GM23248 (cell line): ENCODE results near the gene TBL1XR1. TPM values are rescaled to one million over a fixed set of nuclear protein-coding genes. Genes with fewer than 3 reads are reported as not detected.
A peak's percentile ranks its signal among the peaks of the same experiment; 100 is the strongest.
"Not testable (repeated sequence)": the region's sequence is repeated elsewhere in the genome, so short reads cannot be mapped to it uniquely, and the experiment has no call there.

Experiments
- DNase-seq: peaks from one replicate; pipeline ENCODE4 v3.0.0-alpha.2; 2015
- H2AFZ ChIP-seq: fragments of 200-600 bp; sonication (generic); 2 replicates; pipeline ENCODE4 v1.6.1; 2016; ENCODE audit warnings: antibody characterized with exemption
- H3F3A ChIP-seq: fragments of 200-600 bp; sonication (generic); 2 replicates; pipeline ENCODE4 v1.6.1; 2016; ENCODE audit warnings: mild to moderate bottlenecking, antibody characterized with exemption, mixed run types; ENCODE audit not compliant: insufficient read depth
- H3K27ac ChIP-seq: fragments of 200-600 bp; sonication (generic); 2 replicates; pipeline ENCODE4 v1.5.1; 2016; ENCODE audit warnings: mild to moderate bottlenecking
- H3K27me3 ChIP-seq: fragments of 200-600 bp; sonication (generic); replicated peaks from 2 replicates; pipeline ENCODE4 v1.6.1; 2016; ENCODE audit warnings: mild to moderate bottlenecking; ENCODE audit not compliant: insufficient read depth
- H3K36me3 ChIP-seq: fragments of 200-600 bp; sonication (generic); 2 replicates; pipeline ENCODE4 v1.6.1; 2016; ENCODE audit warnings: low read depth, mild to moderate bottlenecking
- H3K4me1 ChIP-seq: fragments of 200-600 bp; sonication (generic); 2 replicates; pipeline ENCODE4 v1.6.1; 2016; ENCODE audit warnings: mild to moderate bottlenecking; ENCODE audit not compliant: insufficient read depth
- H3K4me2 ChIP-seq: fragments of 200-600 bp; sonication (generic); one replicate; pipeline ENCODE4 v1.6.1; 2016; ENCODE audit warnings: mild to moderate bottlenecking; ENCODE audit not compliant: unreplicated experiment
- H3K4me3 ChIP-seq: fragments of 200-600 bp; sonication (generic); 2 replicates; pipeline ENCODE4 v1.5.1; 2016; ENCODE audit warnings: mild to moderate bottlenecking
- H3K79me2 ChIP-seq: fragments of 200-600 bp; sonication (generic); 2 replicates; pipeline ENCODE4 v1.6.1; 2016; ENCODE audit warnings: mild to moderate bottlenecking; ENCODE audit not compliant: insufficient read depth
- H3K9ac ChIP-seq: fragments of 200-600 bp; sonication (generic); 2 replicates; pipeline ENCODE4 v1.6.1; 2016; ENCODE audit warnings: mild to moderate bottlenecking
- H3K9me2 ChIP-seq: fragments of 200-600 bp; sonication (generic); 2 replicates; pipeline ENCODE4 v1.6.1; 2016; ENCODE audit warnings: mixed run types, mild to moderate bottlenecking, moderate library complexity; ENCODE audit not compliant: insufficient read depth
- H3K9me3 ChIP-seq: fragments of 200-600 bp; sonication (generic); one replicate; pipeline ENCODE4 v1.6.1; 2017; ENCODE audit warnings: low read depth
- H4K20me1 ChIP-seq: fragments of 200-600 bp; sonication (generic); 2 replicates; pipeline ENCODE4 v1.6.0; 2016; ENCODE audit not compliant: insufficient read depth
- EZH2 ChIP-seq: fragments of 200-600 bp; sonication (generic); IDR thresholded peaks from 2 replicates; pipeline ENCODE4 v1.6.1; 2018; ENCODE audit warnings: antibody characterized with exemption, mild to moderate bottlenecking; ENCODE audit not compliant: insufficient read depth, poor library complexity, severe bottlenecking
- EZH2phosphoT487 ChIP-seq: fragments of 200-600 bp; sonication (generic); IDR thresholded peaks from 2 replicates; pipeline ENCODE4 v1.6.1; 2018; ENCODE audit warnings: antibody characterized with exemption, moderate library complexity, mild to moderate bottlenecking, low read depth; ENCODE audit not compliant: insufficient read depth
- WGBS, 2 experiments: methylation state at CpG; one replicate each; pipeline ENCODE4 v1.1.6; 2015 to 2017; ENCODE audit warnings: low lambda C conversion rate in 2 of 2, low coverage in 1 of 2; ENCODE audit errors: missing lambda C conversion rate in 2 of 2; 5-methylcytosine and 5-hydroxymethylcytosine counted together
- in situ Hi-C: fragments of 300-500 bp; cut with MboI; formaldehyde crosslinking; loops from 2 replicates; pipeline ENCODE4 v1.15.0; 2020
- polyA plus RNA-seq: library from polyadenylated mRNA; unstranded; fragments of >200 nt; fragmentation: Nextera tagmentation; extraction: Ambion mirVana; gene quantifications from 2 replicates; pipeline ENCODE4 v1.2.1, GENCODE V29; 2016
- total RNA-seq: library from RNA; depleted of rRNA; stranded (reverse); fragments of >200 nt; shearing (Covaris generic); gene quantifications from 2 replicates; pipeline ENCODE4 v1.2.3, GENCODE V29; 2014

The TBL1XR1 gene
- total and polyA plus RNA-seq, 2 experiments from 2014 or later = 41.6 to 87.2 TPM

- no peak for TF ChIP-seq EZH2phosphoT487
- TF ChIP-seq EZH2 = no peak
- H3F3A ChIP-seq = no peaks in the 10 kb centered on the region
- H3K9ac ChIP-seq = no peak overlapping the region
- no peak overlapping the region for H3K4me2 ChIP-seq
- no peaks in the 10 kb centered on the region for H3K9me3 ChIP-seq
- peaks cover 5% of the 10 kb centered on the region; the same call in 1 of the 2 replicates for H3K4me1 ChIP-seq
- H3K4me3 ChIP-seq = no peak overlapping the region
- in situ Hi-C loops = no loop called here
- WGBS, 2 experiments = 64 to 67% methylated on average over 7 of the region's 7 CpGs
- peaks cover 100% of the 10 kb centered on the region for H3K79me2 ChIP-seq
- H3K27me3 ChIP-seq = no peaks in the 10 kb centered on the region
- no peaks in the 10 kb centered on the region for H3K36me3 ChIP-seq
- H4K20me1 ChIP-seq = peaks cover 23% of the 10 kb centered on the region; the same call in 1 of the 2 replicates
- DNase-seq = no peak
- no peaks in the 10 kb centered on the region for H3K9me2 ChIP-seq
- no peak overlapping the region for H3K27ac ChIP-seq
- H2AFZ ChIP-seq = no peak overlapping the region
These were observed 12.2 kb downstream of the TBL1XR1 start for GRCh38 chr3:177185035-177185574.

GRCh38 chr3:177184602-177185001 lies 12.7 kb downstream of the TBL1XR1 start:
- H3K9me2 ChIP-seq, H3K9ac ChIP-seq, H3K4me1 ChIP-seq, H3K27me3 ChIP-seq, H3F3A ChIP-seq, in situ Hi-C loops, H3K27ac ChIP-seq, H3K9me3 ChIP-seq, H3K36me3 ChIP-seq, H2AFZ ChIP-seq, H3K4me3 ChIP-seq: not testable (repeated sequence)
- Histone ChIP-seq H4K20me1 (peaks cover 18% of the 10 kb centered on the region; the same call in 1 of the 2 replicates), H3K79me2 (peaks cover 100% of the 10 kb centered on the region), H3K4me2 (peak overlapping the region; percentile 18)
- WGBS, 2 experiments = 46 to 49% methylated on average over 3 of the region's 3 CpGs
- DNase-seq = peak; percentile 59

GRCh38 chr3:177182352-177182751 lies 14.9 kb downstream of the TBL1XR1 start:
- Histone ChIP-seq H2AFZ (no peak overlapping the region), H3K4me1 (peaks cover 5% of the 10 kb centered on the region; the same call in 1 of the 2 replicates), H3K27ac (no peak overlapping the region), H3K4me2 (no peak overlapping the region), H3F3A (no peaks in the 10 kb centered on the region), H3K36me3 (no peaks in the 10 kb centered on the region), H3K9me3 (no peaks in the 10 kb centered on the region), H3K9ac (no peak overlapping the region), H3K9me2 (no peaks in the 10 kb centered on the region), H3K4me3 (no peak overlapping the region), H4K20me1 (peaks cover 18% of the 10 kb centered on the region), H3K79me2 (peaks cover 100% of the 10 kb centered on the region), H3K27me3 (no peaks in the 10 kb centered on the region)
- 69 to 94% methylated on average over 1 of the region's 1 CpG for WGBS, 2 experiments
- in situ Hi-C loops = no loop called here
- TF ChIP-seq EZH2 (no peak), EZH2phosphoT487 (no peak)
- no peak for DNase-seq

GRCh38 chr3:177181418-177181817 lies 15.9 kb downstream of the TBL1XR1 start:
- no peaks in the 10 kb centered on the region for H3K9me2 ChIP-seq
- DNase-seq = no peak
- no peaks in the 10 kb centered on the region for H3F3A ChIP-seq
- H4K20me1 ChIP-seq = peaks cover 22% of the 10 kb centered on the region
- no peaks in the 10 kb centered on the region for H3K27me3 ChIP-seq
- no peak overlapping the region for H3K4me2 ChIP-seq
- no peak overlapping the region for H3K4me3 ChIP-seq
- 84% methylated on average over 5 of the region's 5 CpGs for WGBS, 2 experiments
- peaks cover 100% of the 10 kb centered on the region for H3K79me2 ChIP-seq
- H3K9ac ChIP-seq = no peak overlapping the region
- no peaks in the 10 kb centered on the region for H3K36me3 ChIP-seq
- no peak overlapping the region for H2AFZ ChIP-seq
- H3K4me1 ChIP-seq = peaks cover 5% of the 10 kb centered on the region; the same call in 1 of the 2 replicates
- no peaks in the 10 kb centered on the region for H3K9me3 ChIP-seq
- in situ Hi-C loops = no loop called here
- TF ChIP-seq EZH2 (no peak), EZH2phosphoT487 (no peak)
- H3K27ac ChIP-seq = no peak overlapping the region

- Histone ChIP-seq H3K9ac (no peak overlapping the region), H3K27me3 (no peaks in the 10 kb centered on the region), H3K9me3 (no peaks in the 10 kb centered on the region), H3K9me2 (no peaks in the 10 kb centered on the region), H3K36me3 (no peaks in the 10 kb centered on the region), H3K4me3 (no peak overlapping the region), H3K4me1 (peaks cover 5% of the 10 kb centered on the region; the same call in 1 of the 2 replicates), H3K27ac (no peak overlapping the region), H3K4me2 (no peak overlapping the region), H4K20me1 (peaks cover 22% of the 10 kb centered on the region), H3F3A (no peaks in the 10 kb centered on the region), H2AFZ (no peak overlapping the region), H3K79me2 (peaks cover 100% of the 10 kb centered on the region)
- TF ChIP-seq EZH2 = no peak
- no peak for TF ChIP-seq EZH2phosphoT487
- no peak for DNase-seq
- in situ Hi-C loops = no loop called here
- 97 to 98% methylated on average over 5 of the region's 5 CpGs for WGBS, 2 experiments
These were observed 16.8 kb downstream of the TBL1XR1 start for GRCh38 chr3:177180506-177180905.
